DND-41 (cell line): ENCODE data around the gene RASAL1.
A peak's percentile ranks its signal among the peaks of the same experiment; 100 is the strongest.

ENCODE experiments used
- ATAC-seq: fragments of 200-7000 bp; cut with Tn5 transposase; 3 replicates; pipeline ENCODE4 v1.9.1; 2021; ENCODE audit warnings: low read depth; ENCODE audit not compliant: insufficient read depth
- DNase-seq: peaks from one replicate; pipeline ENCODE4 v3.0.0-alpha.2; 2020
- H2AFZ ChIP-seq: 2 replicates; pipeline ENCODE4 v1.6.0; 2012; ENCODE audit warnings: low read depth, low read length
- H3K27ac ChIP-seq: 2 replicates; pipeline ENCODE4 v1.5.1; 2012; ENCODE audit warnings: low read length, inconsistent platforms
- H3K27me3 ChIP-seq: fragments of 200-600 bp; sonication (generic); 2 replicates; pipeline ENCODE4 v1.6.0; 2012; ENCODE audit warnings: low read length, mild to moderate bottlenecking, inconsistent platforms; ENCODE audit not compliant: insufficient read depth, poor library complexity
- H3K36me3 ChIP-seq: 2 replicates; pipeline ENCODE4 v1.5.1; 2012; ENCODE audit warnings: low read length, inconsistent platforms; ENCODE audit not compliant: insufficient read depth
- H3K4me1 ChIP-seq: 2 replicates; pipeline ENCODE4 v1.5.1; 2012; ENCODE audit warnings: mild to moderate bottlenecking, low read length; ENCODE audit not compliant: insufficient read depth
- H3K4me2 ChIP-seq: 2 replicates; pipeline ENCODE4 v1.6.0; 2012; ENCODE audit warnings: mild to moderate bottlenecking, moderate library complexity, low read length, inconsistent platforms; ENCODE audit not compliant: insufficient read depth
- H3K4me3 ChIP-seq, 2 experiments: fragments of 200-600 bp in 1 of 2; shearing (Covaris generic) in 1 of 2; 2 replicates each; pipeline ENCODE4 v1.5.1; 2012 to 2016; ENCODE audit warnings: inconsistent platforms in 2 of 2, low read length in 2 of 2, mild to moderate bottlenecking in 2 of 2, low read depth in 1 of 2, moderate library complexity in 1 of 2
- H3K79me2 ChIP-seq: 2 replicates; pipeline ENCODE4 v1.6.0; 2012; ENCODE audit warnings: low read length, inconsistent platforms; ENCODE audit not compliant: insufficient read depth
- H3K9ac ChIP-seq: 2 replicates; pipeline ENCODE4 v1.6.0; 2012; ENCODE audit warnings: low read depth, mild to moderate bottlenecking, inconsistent platforms, low read length, moderate library complexity
- H3K9me3 ChIP-seq: 2 replicates; pipeline ENCODE4 v1.5.1; 2012; ENCODE audit warnings: low read length, moderate library complexity, mild to moderate bottlenecking, inconsistent platforms; ENCODE audit not compliant: insufficient read depth, severe bottlenecking
- H4K20me1 ChIP-seq: 2 replicates; pipeline ENCODE4 v1.6.0; 2012; ENCODE audit warnings: low read length; ENCODE audit not compliant: insufficient read depth
- EZH2 ChIP-seq: IDR thresholded peaks from 3 replicates; pipeline ENCODE4 v1.6.1; 2012; ENCODE audit warnings: borderline replicate concordance, low read depth, mild to moderate bottlenecking, moderate library complexity, low read length, inconsistent platforms; ENCODE audit not compliant: severe bottlenecking
- TF ChIP-seq, protein P1 (sequence below): IDR thresholded peaks from 2 replicates; pipeline ENCODE4 v1.5.1; 2012; ENCODE audit warnings: borderline replicate concordance, low read length, moderate library complexity, mild to moderate bottlenecking; ENCODE audit not compliant: poor library complexity, severe bottlenecking; ENCODE audit errors: extremely low read depth

RASAL1 gene

GRCh38 chr12:113179023-113179422 is 43.5 kb upstream of the RASAL1 start:
- Histone ChIP-seq H3K79me2 (peaks cover 52% of the 10 kb centered on the region), H3K27me3 (no peaks in the 10 kb centered on the region), H3K36me3 (peaks cover 87% of the 10 kb centered on the region), H3K4me2 (no peak overlapping the region), H3K4me1 (peaks cover 13% of the 10 kb centered on the region), H3K4me3 (no peak overlapping the region), H3K9me3 (no peaks in the 10 kb centered on the region), H3K27ac (no peak overlapping the region), H3K9ac (no peak overlapping the region), H2AFZ (no peak overlapping the region), H4K20me1 (peaks cover 44% of the 10 kb centered on the region)
- TF ChIP-seq, protein P1, sequence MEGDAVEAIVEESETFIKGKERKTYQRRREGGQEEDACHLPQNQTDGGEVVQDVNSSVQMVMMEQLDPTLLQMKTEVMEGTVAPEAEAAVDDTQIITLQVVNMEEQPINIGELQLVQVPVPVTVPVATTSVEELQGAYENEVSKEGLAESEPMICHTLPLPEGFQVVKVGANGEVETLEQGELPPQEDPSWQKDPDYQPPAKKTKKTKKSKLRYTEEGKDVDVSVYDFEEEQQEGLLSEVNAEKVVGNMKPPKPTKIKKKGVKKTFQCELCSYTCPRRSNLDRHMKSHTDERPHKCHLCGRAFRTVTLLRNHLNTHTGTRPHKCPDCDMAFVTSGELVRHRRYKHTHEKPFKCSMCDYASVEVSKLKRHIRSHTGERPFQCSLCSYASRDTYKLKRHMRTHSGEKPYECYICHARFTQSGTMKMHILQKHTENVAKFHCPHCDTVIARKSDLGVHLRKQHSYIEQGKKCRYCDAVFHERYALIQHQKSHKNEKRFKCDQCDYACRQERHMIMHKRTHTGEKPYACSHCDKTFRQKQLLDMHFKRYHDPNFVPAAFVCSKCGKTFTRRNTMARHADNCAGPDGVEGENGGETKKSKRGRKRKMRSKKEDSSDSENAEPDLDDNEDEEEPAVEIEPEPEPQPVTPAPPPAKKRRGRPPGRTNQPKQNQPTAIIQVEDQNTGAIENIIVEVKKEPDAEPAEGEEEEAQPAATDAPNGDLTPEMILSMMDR, result no peak
- no peak for TF ChIP-seq EZH2
- DNase-seq, result no peak
- ATAC-seq, result no peak

GRCh38 chr12:113174461-113175384 is 39.2 kb upstream of the RASAL1 start:
- TF ChIP-seq, protein P1, result peak; percentile 98
- no peak for TF ChIP-seq EZH2
- no peaks in the 10 kb centered on the region for H3K9me3 ChIP-seq
- H4K20me1 ChIP-seq, result peaks cover 14% of the 10 kb centered on the region
- DNase-seq, result peak; percentile 75
- no peak overlapping the region for H3K9ac ChIP-seq
- H3K27ac ChIP-seq, result no peak overlapping the region
- H2AFZ ChIP-seq, result no peak overlapping the region
- no peaks in the 10 kb centered on the region for H3K4me1 ChIP-seq
- H3K4me2 ChIP-seq, result no peak overlapping the region
- H3K4me3 ChIP-seq, result no peak overlapping the region
- H3K27me3 ChIP-seq, result no peaks in the 10 kb centered on the region
- peaks cover 33% of the 10 kb centered on the region for H3K79me2 ChIP-seq
- peak; percentile 85 for ATAC-seq
- peaks cover 95% of the 10 kb centered on the region for H3K36me3 ChIP-seq

GRCh38 chr12:113173081-113173698 is 37.6 kb upstream of the RASAL1 start:
- ATAC-seq, result no peak
- peak overlapping the region; percentile 1; the same call in 1 of the 2 replicates for H3K27ac ChIP-seq

More at GRCh38 chr12:113173081-113173698, 37.6 kb upstream of the RASAL1 start:
- Histone ChIP-seq H3K36me3 (peaks cover 95% of the 10 kb centered on the region), H3K27me3 (no peaks in the 10 kb centered on the region), H2AFZ (no peak overlapping the region), H3K79me2 (peaks cover 31% of the 10 kb centered on the region), H4K20me1 (peaks cover 8% of the 10 kb centered on the region), H3K9ac (no peak overlapping the region), H3K9me3 (no peaks in the 10 kb centered on the region), H3K4me1 (no peaks in the 10 kb centered on the region), H3K4me2 (no peak overlapping the region), H3K4me3 (no peak overlapping the region)
- TF ChIP-seq, protein P1, result no peak
- TF ChIP-seq EZH2, result no peak
- DNase-seq, result no peak
